ENCODE results near the gene MYO5A. TPM values are rescaled to one million over a fixed set of nuclear protein-coding genes. Genes with fewer than 3 reads are reported as not detected.

The MYO5A gene
- total and polyA plus RNA-seq, 2 donors (not counting 3 experiments of a cell fraction or from before 2014, with no cell fraction given) = 31.9 to 91.9 TPM

DNA sequence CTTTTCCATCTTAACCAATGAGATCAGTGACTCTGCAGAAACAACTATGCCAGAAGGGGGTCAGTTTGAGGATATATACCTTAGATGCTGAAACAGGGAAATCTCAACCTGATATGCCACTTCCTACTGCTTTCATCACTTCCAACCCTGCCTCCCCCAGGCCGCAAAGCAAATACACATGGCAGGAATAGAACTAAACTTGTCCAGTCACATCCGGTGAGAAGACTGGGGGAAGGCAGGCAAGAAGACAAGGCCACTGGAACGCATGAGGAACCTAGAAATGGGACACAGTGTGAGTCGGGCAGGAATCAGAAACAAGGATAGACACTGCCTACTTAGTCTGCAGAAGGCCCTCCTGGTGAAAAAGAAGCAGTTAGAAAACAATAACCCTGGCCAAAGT, 90.6 kb downstream of the MYO5A start:
- no peak for FAIRE-seq
- Histone ChIP-seq H3K36me3 (ENCODE audit: control insufficient read depth in 2 of 2, extremely low read depth in 1 of 2, insufficient read depth in 2 of 2, low read length in 2 of 2) (no peaks in the 10 kb centered on the region), H2AFZ (ENCODE audit: low read depth, low read length) (no peak overlapping the region), H3K27me3 (ENCODE audit: control insufficient read depth in 2 of 2, insufficient read depth in 2 of 2, low read length in 2 of 2) (no peaks in the 10 kb centered on the region), H3K27ac (ENCODE audit: insufficient read depth, low read depth, low read length) (no peak overlapping the region), H3K4me2 (ENCODE audit: insufficient read depth, low read length) (no peak overlapping the region), H3K9ac (replicated peaks; ENCODE audit: extremely low read depth, insufficient read depth, low read length) (no peak overlapping the region), H3K9me3 (replicated peaks; ENCODE audit: control insufficient read depth, insufficient read depth, low read length) (no peaks in the 10 kb centered on the region), H4K20me1 (replicated peaks; ENCODE audit: control insufficient read depth, extremely low read depth, insufficient read depth, low read length) (peaks cover 2% of the 10 kb centered on the region), H3K4me3 (replicated peaks in 1 of 3; ENCODE audit: insufficient read depth in 1 of 3, low read depth in 1 of 3, low read length in 3 of 3) (no peak overlapping the region), H3K79me2 (ENCODE audit: control insufficient read depth, insufficient read depth, low read length) (peaks cover 64% of the 10 kb centered on the region), H3K4me1 (ENCODE audit: control insufficient read depth, extremely low read depth, insufficient read depth, low read length) (no peaks in the 10 kb centered on the region), H3K9me1 (replicated peaks; ENCODE audit: control insufficient read depth, extremely low read depth, insufficient read depth, low read length) (no peaks in the 10 kb centered on the region)
- ChIA-PET CTCF (interaction anchor here (1.3 kb wide), 1 partner anchor 16 kb away, joined by 3 read pairs; no protein-coding TSS in a partner anchor), POLR2A (no interaction called here)
- dilution Hi-C loops (cut with MboI; ENCODE audit: extremely low pct_ligation_motif_present, low sequenced_read_pairs) (no loop called here), intact Hi-C loops (cut with micrococcal nuclease) (no loop called here)
- DNase-seq (ENCODE audit: low read depth, low spot score) = peak; percentile 17
- no TSS peak for BruUV-seq (replicated peaks)
- TF ChIP-seq MYC (IDR thresholded peaks at IDR 0.05; ENCODE audit: low read depth, low read length) = no peak
- TF ChIP-seq FOS (IDR thresholded peaks at IDR 0.05; ENCODE audit: borderline replicate concordance, insufficient read depth, low read length) = no peak
- TF ChIP-seq, protein P1, sequence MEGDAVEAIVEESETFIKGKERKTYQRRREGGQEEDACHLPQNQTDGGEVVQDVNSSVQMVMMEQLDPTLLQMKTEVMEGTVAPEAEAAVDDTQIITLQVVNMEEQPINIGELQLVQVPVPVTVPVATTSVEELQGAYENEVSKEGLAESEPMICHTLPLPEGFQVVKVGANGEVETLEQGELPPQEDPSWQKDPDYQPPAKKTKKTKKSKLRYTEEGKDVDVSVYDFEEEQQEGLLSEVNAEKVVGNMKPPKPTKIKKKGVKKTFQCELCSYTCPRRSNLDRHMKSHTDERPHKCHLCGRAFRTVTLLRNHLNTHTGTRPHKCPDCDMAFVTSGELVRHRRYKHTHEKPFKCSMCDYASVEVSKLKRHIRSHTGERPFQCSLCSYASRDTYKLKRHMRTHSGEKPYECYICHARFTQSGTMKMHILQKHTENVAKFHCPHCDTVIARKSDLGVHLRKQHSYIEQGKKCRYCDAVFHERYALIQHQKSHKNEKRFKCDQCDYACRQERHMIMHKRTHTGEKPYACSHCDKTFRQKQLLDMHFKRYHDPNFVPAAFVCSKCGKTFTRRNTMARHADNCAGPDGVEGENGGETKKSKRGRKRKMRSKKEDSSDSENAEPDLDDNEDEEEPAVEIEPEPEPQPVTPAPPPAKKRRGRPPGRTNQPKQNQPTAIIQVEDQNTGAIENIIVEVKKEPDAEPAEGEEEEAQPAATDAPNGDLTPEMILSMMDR (IDR thresholded peaks at IDR 0.05; ENCODE audit: extremely low read depth in 1 of 2, insufficient read depth in 1 of 2, low read depth in 1 of 2, low read length in 2 of 2) = no peak
- no peak for TF ChIP-seq JUN (IDR thresholded peaks at IDR 0.05; ENCODE audit: borderline replicate concordance, insufficient read depth, insufficient read length, low read depth)
- TF ChIP-seq POLR2AphosphoS5 (IDR thresholded peaks at IDR 0.05; ENCODE audit: insufficient read depth, low read depth, low read length) = no peak
- no peak for TF ChIP-seq GATA2 (IDR thresholded peaks at IDR 0.05; ENCODE audit: insufficient read depth, insufficient read length, low read depth, low read length)
- TF ChIP-seq POLR2A (IDR thresholded peaks at IDR 0.05; ENCODE audit: low read depth, low read length) = no peak

Data from endothelial cell of umbilical vein (primary cell).